Left ventricle myocardium inferior (tissue), 1 donor: ENCODE results near the gene IFNLR1. TPM values are rescaled to one million over a fixed set of nuclear protein-coding genes. Genes with fewer than 3 reads are reported as not detected.
A peak's percentile ranks its signal among the peaks of the same experiment; 100 is the strongest.

Experiments
- DNase-seq: peaks from one replicate; pipeline ENCODE4 v3.0.0-alpha.2; 2020
- H3K27ac ChIP-seq: fragments of 200-600 bp; replicated peaks from 2 replicates; pipeline ENCODE4 v1.8.0; 2021
- H3K27me3 ChIP-seq: fragments of 200-600 bp; 2 replicates; pipeline ENCODE4 v1.8.0; 2021; ENCODE audit warnings: low read depth
- H3K36me3 ChIP-seq: fragments of 200-600 bp; 2 replicates; pipeline ENCODE4 v1.8.0; 2021
- H3K4me1 ChIP-seq: fragments of 200-600 bp; 2 replicates; pipeline ENCODE4 v1.8.0; 2021
- H3K4me3 ChIP-seq: fragments of 200-600 bp; 2 replicates; pipeline ENCODE4 v1.8.0; 2021; ENCODE audit warnings: mild to moderate bottlenecking, moderate library complexity
- H3K9me3 ChIP-seq: fragments of 200-600 bp; replicated peaks from 2 replicates; pipeline ENCODE4 v1.8.0; 2021
- intact Hi-C: fragments of 100-400 bp; cut with micrococcal nuclease; formaldehyde crosslinking; loops from one replicate; pipeline ENCODE4 v1.11.0; 2022
- total RNA-seq: library from RNA; stranded (reverse); fragmentation: NEBNext Ultra II Directional; extraction: Animal tissue kit (Norgen Biotek cat#: 25700); gene quantifications from one replicate; pipeline ENCODE4 v1.2.1, GENCODE V29; 2021
- TF ChIP-seq, protein P1 (sequence below): fragments of 200-600 bp; IDR thresholded peaks from 2 replicates; pipeline ENCODE4 v1.8.0; 2021; ENCODE audit warnings: antibody characterized with exemption, mild to moderate bottlenecking, borderline replicate concordance
- donor health status: DM: no; HTN: yes; CAD: no; lungs with severe emphysema.

Gene IFNLR1
- total RNA-seq, 1 donor from 2014 or later: 2.0 TPM

DNA sequence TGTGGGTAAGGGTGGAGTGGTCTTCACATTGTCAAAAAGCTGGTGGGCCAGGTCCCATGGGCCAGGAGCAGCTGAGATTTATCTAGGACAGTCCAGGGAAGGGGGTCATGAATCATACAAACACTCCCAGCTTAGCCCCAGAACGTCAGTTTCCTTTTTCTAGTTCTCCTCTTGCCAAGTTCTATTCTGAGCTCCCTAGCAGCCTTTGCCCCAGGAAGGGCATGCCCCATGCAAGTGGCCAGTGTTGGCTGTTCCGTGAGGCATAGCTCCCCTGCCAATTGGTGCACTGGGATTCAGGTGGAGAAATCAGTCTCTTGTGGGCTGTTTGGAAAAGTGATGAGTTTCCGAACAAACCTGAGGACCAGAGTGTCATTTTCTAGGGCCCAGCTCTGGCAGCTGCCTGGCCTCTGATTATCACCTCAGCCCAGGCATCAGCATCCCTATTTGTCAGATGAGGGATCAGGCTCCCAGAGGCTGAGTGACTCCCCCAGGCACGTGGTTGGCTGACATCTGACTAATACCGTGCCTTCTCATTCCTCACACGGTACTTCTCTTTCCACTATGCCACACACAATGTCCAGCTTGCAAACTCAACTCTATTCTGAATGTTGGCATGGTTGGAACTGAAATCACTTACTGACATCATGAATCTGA is 60.9 kb downstream of the IFNLR1 start:
- Histone ChIP-seq H3K27me3 (no peaks in the 10 kb centered on the region), H3K27ac (peak overlapping the region; percentile 78), H3K9me3 (peaks cover 16% of the 10 kb centered on the region), H3K4me1 (peaks cover 18% of the 10 kb centered on the region), H3K4me3 (no peak overlapping the region), H3K36me3 (no peaks in the 10 kb centered on the region)
- TF ChIP-seq, protein P1, sequence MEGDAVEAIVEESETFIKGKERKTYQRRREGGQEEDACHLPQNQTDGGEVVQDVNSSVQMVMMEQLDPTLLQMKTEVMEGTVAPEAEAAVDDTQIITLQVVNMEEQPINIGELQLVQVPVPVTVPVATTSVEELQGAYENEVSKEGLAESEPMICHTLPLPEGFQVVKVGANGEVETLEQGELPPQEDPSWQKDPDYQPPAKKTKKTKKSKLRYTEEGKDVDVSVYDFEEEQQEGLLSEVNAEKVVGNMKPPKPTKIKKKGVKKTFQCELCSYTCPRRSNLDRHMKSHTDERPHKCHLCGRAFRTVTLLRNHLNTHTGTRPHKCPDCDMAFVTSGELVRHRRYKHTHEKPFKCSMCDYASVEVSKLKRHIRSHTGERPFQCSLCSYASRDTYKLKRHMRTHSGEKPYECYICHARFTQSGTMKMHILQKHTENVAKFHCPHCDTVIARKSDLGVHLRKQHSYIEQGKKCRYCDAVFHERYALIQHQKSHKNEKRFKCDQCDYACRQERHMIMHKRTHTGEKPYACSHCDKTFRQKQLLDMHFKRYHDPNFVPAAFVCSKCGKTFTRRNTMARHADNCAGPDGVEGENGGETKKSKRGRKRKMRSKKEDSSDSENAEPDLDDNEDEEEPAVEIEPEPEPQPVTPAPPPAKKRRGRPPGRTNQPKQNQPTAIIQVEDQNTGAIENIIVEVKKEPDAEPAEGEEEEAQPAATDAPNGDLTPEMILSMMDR: no peak
- intact Hi-C loops: no loop called here
- DNase-seq: no peak

DNA sequence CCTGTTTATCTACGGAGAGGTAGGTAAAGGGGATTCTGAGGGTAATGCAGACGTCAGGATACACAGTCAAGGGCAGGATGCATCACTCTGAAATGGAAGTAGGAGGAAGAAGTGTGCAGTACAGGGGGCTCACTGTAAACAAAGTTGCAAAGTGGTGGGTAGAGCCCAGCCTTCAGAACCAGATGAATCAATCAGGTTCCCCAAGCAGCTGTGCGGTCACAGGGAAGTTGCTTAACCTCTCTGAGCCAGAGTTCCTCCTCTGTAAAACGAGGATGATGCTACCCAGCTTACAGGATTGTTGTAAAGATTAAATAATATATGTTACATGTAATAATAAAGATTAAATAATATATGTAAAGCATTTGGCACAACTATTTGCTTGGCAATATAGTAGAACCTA is 61.6 kb downstream of the IFNLR1 start:
- Histone ChIP-seq H3K4me3 (no peak overlapping the region), H3K36me3 (no peaks in the 10 kb centered on the region), H3K27me3 (no peaks in the 10 kb centered on the region), H3K4me1 (peaks cover 25% of the 10 kb centered on the region), H3K27ac (peak overlapping the region; percentile 78), H3K9me3 (peaks cover 9% of the 10 kb centered on the region)
- DNase-seq: no peak
- intact Hi-C loops: no loop called here
- TF ChIP-seq, protein P1: no peak

DNA sequence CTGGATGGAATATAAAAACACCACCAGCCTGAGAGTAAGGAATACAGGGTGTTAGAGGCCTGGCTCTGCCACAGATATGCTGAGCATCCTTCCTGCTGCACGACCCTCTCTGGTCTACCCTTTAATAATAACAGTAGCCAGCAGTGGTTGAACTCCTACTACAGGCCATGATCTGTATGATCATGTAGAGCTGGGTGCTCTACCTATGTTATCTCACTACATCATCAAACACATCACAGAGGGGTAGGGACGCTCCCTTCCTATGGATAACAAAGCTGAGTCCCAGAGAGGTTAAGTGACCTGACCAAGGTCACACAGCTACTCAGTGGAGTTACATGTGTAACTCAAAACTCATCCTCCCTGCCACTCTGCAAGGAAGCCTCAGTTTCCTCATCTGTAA is 62.1 kb downstream of the IFNLR1 start:
- H3K27ac ChIP-seq: no peak overlapping the region
- intact Hi-C loops: no loop called here
- DNase-seq: no peak

DNA sequence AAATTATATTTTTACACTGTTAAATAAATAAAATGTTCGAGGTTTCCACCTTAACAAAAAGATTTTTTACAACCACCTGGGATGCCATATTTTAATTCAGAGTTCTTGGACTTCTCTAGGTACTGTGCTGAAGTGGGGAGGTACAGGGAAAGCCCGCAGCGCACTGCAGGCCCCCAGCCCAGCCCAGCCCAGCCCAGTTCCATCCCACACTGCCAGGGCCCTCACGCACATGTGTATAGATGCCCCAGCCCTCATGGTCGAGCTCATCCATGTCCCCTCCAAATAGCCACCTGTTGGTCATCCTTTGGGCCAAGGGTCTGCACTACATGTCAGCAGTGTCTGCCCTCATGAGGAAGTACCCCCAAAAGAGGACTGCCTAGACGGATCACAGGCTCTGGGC is 63.5 kb downstream of the IFNLR1 start:
- Histone ChIP-seq H3K27ac (no peak overlapping the region), H3K4me1 (peaks cover 38% of the 10 kb centered on the region), H3K4me3 (no peak overlapping the region), H3K27me3 (peaks cover 3% of the 10 kb centered on the region), H3K9me3 (no peaks in the 10 kb centered on the region), H3K36me3 (no peaks in the 10 kb centered on the region)
- no peak for DNase-seq
- intact Hi-C loops: no loop called here
- TF ChIP-seq, protein P1: no peak

More for the DNA sequence above, 62.1 kb downstream of the IFNLR1 start:
- TF ChIP-seq, protein P1: no peak
- Histone ChIP-seq H3K4me3 (no peak overlapping the region), H3K36me3 (no peaks in the 10 kb centered on the region), H3K27me3 (no peaks in the 10 kb centered on the region), H3K4me1 (peaks cover 30% of the 10 kb centered on the region), H3K9me3 (peaks cover 4% of the 10 kb centered on the region)

DNA sequence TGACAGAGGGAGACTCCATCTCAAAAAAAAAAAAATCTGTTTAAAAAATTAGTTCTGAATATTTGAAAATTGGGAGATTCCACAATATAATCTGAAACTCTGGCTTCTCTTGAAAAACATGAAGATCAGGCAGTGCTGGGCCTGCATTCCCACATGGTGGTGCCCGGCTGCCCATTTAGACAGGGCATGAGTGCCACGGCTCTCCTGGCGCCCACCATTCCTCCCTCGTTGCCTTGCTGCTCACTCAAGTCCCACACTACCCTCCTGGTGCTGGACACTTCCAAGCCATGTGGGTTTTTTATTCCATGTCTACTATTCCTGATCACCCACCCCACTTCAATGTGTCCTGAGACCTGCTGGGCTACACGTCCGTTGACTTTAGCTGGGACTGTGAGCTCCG is 64.3 kb downstream of the IFNLR1 start:
- no peak overlapping the region for H3K27ac ChIP-seq
- H3K36me3 ChIP-seq: no peaks in the 10 kb centered on the region
- H3K4me3 ChIP-seq: no peak overlapping the region
- peaks cover 38% of the 10 kb centered on the region for H3K4me1 ChIP-seq
- no peak for DNase-seq
- intact Hi-C loops: no loop called here
- H3K9me3 ChIP-seq: no peaks in the 10 kb centered on the region
- peaks cover 10% of the 10 kb centered on the region for H3K27me3 ChIP-seq
- TF ChIP-seq, protein P1: no peak
